SK-N-SH treated with all-trans-retinoic acid at 6 μM for 48 hours (cell line): ENCODE data around the gene FOSB.

Experiments
- ATAC-seq: fragments of 200-7000 bp; cut with Tn5 transposase; 3 replicates; pipeline ENCODE4 v1.9.1; 2020; ENCODE audit warnings: mild to moderate bottlenecking, moderate library complexity
- ARNTL ChIP-seq: fragments of 450-650 bp; formaldehyde crosslinking; IDR thresholded peaks from 2 replicates; pipeline ENCODE4 v1.5.0; 2020; ENCODE audit warnings: low read depth, mild to moderate bottlenecking, moderate library complexity, borderline replicate concordance
- BACH2 ChIP-seq: fragments of 250-450 bp; sonication (Bioruptor Pico); IDR thresholded peaks from 2 replicates; pipeline ENCODE4 v1.9.0; 2021; ENCODE audit warnings: mild to moderate bottlenecking, borderline replicate concordance
- CREB5 ChIP-seq: fragments of 250-450 bp; sonication (Bioruptor Pico); IDR thresholded peaks from 2 replicates; pipeline ENCODE4 v1.5.1; 2020; ENCODE audit warnings: low read depth, mild to moderate bottlenecking, moderate library complexity
- CSRNP3 ChIP-seq: fragments of 250-450 bp; sonication (Bioruptor Pico); IDR thresholded peaks from 2 replicates; pipeline ENCODE4 v1.5.1; 2021; ENCODE audit warnings: mild to moderate bottlenecking, moderate library complexity
- GLIS3 ChIP-seq: fragments of 250-450 bp; sonication (Bioruptor Pico); IDR thresholded peaks from 2 replicates; pipeline ENCODE4 v1.5.0; 2020; ENCODE audit warnings: mild to moderate bottlenecking, moderate library complexity
- ISL1 ChIP-seq: fragments of 250-450 bp; sonication (Bioruptor Pico); IDR thresholded peaks from 2 replicates; pipeline ENCODE4 v2.1.2; 2022; ENCODE audit warnings: mild to moderate bottlenecking, moderate library complexity
- OSR1 ChIP-seq: fragments of 250-450 bp; sonication (Bioruptor Pico); IDR thresholded peaks from 2 replicates; pipeline ENCODE4 v1.8.0; 2022; ENCODE audit warnings: moderate library complexity, mild to moderate bottlenecking, inconsistent platforms
- PATZ1 ChIP-seq: fragments of 250-450 bp; sonication (Bioruptor Pico); IDR thresholded peaks from 2 replicates; pipeline ENCODE4 v1.8.0; 2020; ENCODE audit warnings: mild to moderate bottlenecking, moderate library complexity, borderline replicate concordance
- POU6F1 ChIP-seq: fragments of 250-450 bp; sonication (Bioruptor Pico); IDR thresholded peaks from 2 replicates; pipeline ENCODE4 v1.8.0; 2021; ENCODE audit warnings: low read depth, mild to moderate bottlenecking, moderate library complexity, borderline replicate concordance
- PPARA ChIP-seq: fragments of 250-450 bp; sonication (Bioruptor Pico); IDR thresholded peaks from 2 replicates; pipeline ENCODE4 v1.5.0; 2020; ENCODE audit warnings: mild to moderate bottlenecking, borderline replicate concordance
- RARB ChIP-seq: fragments of 250-450 bp; sonication (Bioruptor Pico); IDR thresholded peaks from 2 replicates; pipeline ENCODE4 v1.8.0; 2021; ENCODE audit warnings: mild to moderate bottlenecking, moderate library complexity
- SNAI2 ChIP-seq: fragments of 250-450 bp; sonication (Bioruptor Pico); IDR thresholded peaks from 2 replicates; pipeline ENCODE4 v1.5.0; 2020; ENCODE audit warnings: mild to moderate bottlenecking, moderate library complexity
- TCF4 ChIP-seq: fragments of 250-450 bp; sonication (Bioruptor Pico); IDR thresholded peaks from 2 replicates; pipeline ENCODE4 v1.8.0; 2021; ENCODE audit warnings: mild to moderate bottlenecking, moderate library complexity, borderline replicate concordance
- TSHZ2 ChIP-seq: fragments of 250-450 bp; sonication (Bioruptor Pico); IDR thresholded peaks from 2 replicates; pipeline ENCODE4 v1.5.0; 2020; ENCODE audit warnings: mild to moderate bottlenecking, moderate library complexity
- ZFP3 ChIP-seq: fragments of 250-450 bp; sonication (Bioruptor Pico); IDR thresholded peaks from 2 replicates; pipeline ENCODE4 v1.5.0; 2020; ENCODE audit warnings: mild to moderate bottlenecking, moderate library complexity
- ZFP30 ChIP-seq: fragments of 450-650 bp; formaldehyde crosslinking; IDR thresholded peaks from 2 replicates; pipeline ENCODE4 v1.5.0; 2022; ENCODE audit warnings: mild to moderate bottlenecking, moderate library complexity
- ZNF565 ChIP-seq: fragments of 450-650 bp; formaldehyde crosslinking; conservative IDR thresholded peaks from 2 replicates; pipeline ENCODE4 v1.5.0; 2020; ENCODE audit warnings: low read depth, mild to moderate bottlenecking, moderate library complexity
- ZNF70 ChIP-seq: fragments of 450-650 bp; formaldehyde crosslinking; IDR thresholded peaks from 2 replicates; pipeline ENCODE4 v1.5.0; 2020; ENCODE audit warnings: mild to moderate bottlenecking, moderate library complexity
- ZNF8 ChIP-seq: fragments of 450-650 bp; formaldehyde crosslinking; IDR thresholded peaks from 2 replicates; pipeline ENCODE4 v1.5.0; 2020; ENCODE audit warnings: mild to moderate bottlenecking, moderate library complexity

FOSB gene

GRCh38 chr19:45501730-45502014, 33.9 kb downstream of the FOSB start:
- ATAC-seq = no peak
- TF ChIP-seq ZNF70 (CRISPR knock-in tag) (no peak), ZFP30 (CRISPR knock-in tag) (no peak), PPARA (no peak), PATZ1 (no peak), SNAI2 (no peak), TCF4 (CRISPR knock-in tag) (no peak), TSHZ2 (CRISPR knock-in tag) (no peak), CREB5 (no peak), CSRNP3 (CRISPR knock-in tag) (no peak), OSR1 (no peak), POU6F1 (CRISPR knock-in tag) (no peak), BACH2 (CRISPR knock-in tag) (no peak), ARNTL (CRISPR knock-in tag) (no peak), ZNF8 (CRISPR knock-in tag) (no peak), ZFP3 (no peak), ISL1 (no peak)

- ATAC-seq = no peak
- TF ChIP-seq OSR1 (no peak), CREB5 (no peak), ZNF8 (CRISPR knock-in tag) (no peak), GLIS3 (CRISPR knock-in tag) (no peak), SNAI2 (no peak), PPARA (no peak)
These were observed 34.3 kb downstream of the FOSB start for GRCh38 chr19:45502111-45502510.

- TF ChIP-seq ZNF70 (CRISPR knock-in tag) (no peak), RARB (CRISPR knock-in tag) (no peak), OSR1 (no peak), ZNF565 (CRISPR knock-in tag) (no peak), TCF4 (CRISPR knock-in tag) (no peak), GLIS3 (CRISPR knock-in tag) (no peak), ARNTL (CRISPR knock-in tag) (no peak)
- ATAC-seq = no peak
These were observed 36.1 kb downstream of the FOSB start for GRCh38 chr19:45503909-45504308.
